ENCODE results near the gene SCGB1A1.
"Not testable (repeated sequence)": the region's sequence is repeated elsewhere in the genome, so short reads cannot be mapped to it uniquely, and the experiment has no call there.

The SCGB1A1 gene, protein sequence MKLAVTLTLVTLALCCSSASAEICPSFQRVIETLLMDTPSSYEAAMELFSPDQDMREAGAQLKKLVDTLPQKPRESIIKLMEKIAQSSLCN

DNA sequence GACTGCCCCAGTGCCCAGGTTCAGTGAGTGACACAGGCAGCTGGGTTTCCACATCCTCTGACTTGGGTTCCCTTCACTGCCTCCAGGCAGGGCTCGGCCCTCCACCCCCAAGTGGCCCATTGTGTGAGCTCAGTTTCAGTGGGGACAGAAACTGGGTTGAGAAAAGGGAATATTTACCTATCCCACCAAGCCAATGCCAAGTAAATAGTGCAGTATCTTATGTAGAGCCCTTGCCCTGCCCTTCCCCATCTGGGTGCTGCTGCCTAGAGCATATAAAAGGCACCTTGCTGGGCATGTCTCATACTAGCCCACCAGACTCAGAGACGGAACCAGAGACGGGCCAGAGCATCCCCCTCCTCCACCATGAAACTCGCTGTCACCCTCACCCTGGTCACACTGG, at the start of gene SCGB1A1:
TSS of gene SCGB1A1 (plus strand) at position 301 of the 400 bp plus-strand sequence. CDS start at position 364, 63 bp downstream.
- DNase-seq (ENCODE audit: low read depth in 2 of 2): no peak

GRCh38 chr11:62370743-62371440, 47.9 kb upstream of the SCGB1A1 start:
- DNase-seq (ENCODE audit: low read depth in 2 of 2): no peak

- no peak for DNase-seq (ENCODE audit: low read depth in 2 of 2)
These were observed 46.0 kb upstream of the SCGB1A1 start for GRCh38 chr11:62372871-62373270.

DNA sequence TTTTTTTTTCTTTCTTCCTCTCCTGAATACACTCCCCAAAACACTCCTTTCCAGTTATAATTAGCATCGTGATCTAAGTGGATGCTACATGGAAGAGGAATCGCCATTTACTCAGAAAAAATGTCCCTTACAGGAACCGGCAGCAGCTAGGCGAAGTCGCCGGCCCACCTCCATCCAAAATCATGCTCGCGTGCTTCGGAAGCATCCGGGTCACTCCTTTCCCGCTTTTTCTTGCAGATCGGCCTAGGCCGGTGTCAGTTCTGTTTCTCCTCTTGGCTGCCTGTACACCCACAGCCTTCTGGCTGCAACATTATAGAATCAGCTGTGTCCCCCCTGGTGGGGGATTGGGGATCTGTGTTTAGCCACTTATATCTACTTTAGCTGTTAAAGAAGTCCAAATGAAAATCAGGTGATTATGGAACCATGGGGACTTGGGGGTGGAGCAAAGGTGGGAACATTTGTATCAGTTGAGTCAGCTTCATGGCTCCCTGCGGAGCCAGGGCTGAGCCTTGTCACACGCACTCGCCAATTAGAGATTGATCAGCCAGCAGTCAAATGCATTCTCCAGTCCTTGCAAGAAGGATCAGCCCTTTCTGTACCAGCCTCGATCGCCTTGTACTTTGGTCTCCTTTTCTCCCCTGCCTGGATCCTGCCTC, 45.2 kb upstream of the SCGB1A1 start:
- DNase-seq (ENCODE audit: low read depth in 2 of 2): no peak

DNA sequence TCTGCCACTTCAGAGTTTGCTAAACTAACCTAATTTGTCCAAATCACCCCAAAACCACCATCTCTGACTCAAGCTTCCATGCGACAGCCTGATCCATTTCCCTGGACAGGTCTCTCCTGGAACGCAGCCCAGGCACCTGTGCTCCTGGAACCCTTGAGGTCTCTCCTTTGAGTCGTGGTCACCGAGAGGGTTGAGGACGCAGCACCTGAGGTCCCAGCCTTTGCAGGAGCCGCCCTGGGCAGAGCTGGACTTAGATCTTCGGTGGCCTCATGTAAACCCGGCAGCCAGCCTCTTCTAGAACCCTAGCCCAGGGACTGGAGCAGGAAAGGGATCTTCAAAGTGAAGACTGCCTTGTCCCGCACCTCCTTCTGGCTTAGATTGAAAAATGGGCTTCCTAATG, 44.0 kb upstream of the SCGB1A1 start:
- no peak for DNase-seq (ENCODE audit: low read depth in 2 of 2)

DNA sequence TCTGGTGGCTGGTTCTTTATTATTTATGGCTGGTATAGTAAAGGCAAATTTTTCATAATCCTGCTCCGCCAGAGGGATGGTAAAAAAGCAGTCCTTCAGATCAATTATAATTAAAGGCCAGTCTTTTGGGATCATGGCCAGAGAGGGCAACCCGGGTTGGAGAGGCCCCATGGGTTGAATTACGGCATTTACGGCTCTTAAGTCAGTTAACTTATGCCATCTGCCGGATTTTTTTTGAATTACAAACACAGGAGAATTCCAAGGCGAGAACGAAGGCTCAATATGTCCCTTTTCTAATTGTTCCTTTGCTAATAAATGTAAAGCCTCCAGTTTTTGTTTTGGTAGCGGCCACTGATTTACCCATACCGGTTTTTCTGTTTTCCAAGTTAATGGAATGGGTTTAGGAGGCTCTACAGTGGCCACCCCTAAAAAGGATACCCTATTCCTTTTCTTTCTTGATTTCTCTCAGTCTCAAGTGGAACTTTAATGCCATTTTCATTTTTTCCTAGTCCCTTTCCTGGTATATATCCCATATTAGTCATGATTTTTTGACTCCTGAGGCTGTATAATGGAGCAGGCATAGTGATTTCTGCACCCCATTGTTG, 40.3 kb upstream of the SCGB1A1 start:
- not testable (repeated sequence) for DNase-seq (ENCODE audit: low read depth in 2 of 2)

DNA sequence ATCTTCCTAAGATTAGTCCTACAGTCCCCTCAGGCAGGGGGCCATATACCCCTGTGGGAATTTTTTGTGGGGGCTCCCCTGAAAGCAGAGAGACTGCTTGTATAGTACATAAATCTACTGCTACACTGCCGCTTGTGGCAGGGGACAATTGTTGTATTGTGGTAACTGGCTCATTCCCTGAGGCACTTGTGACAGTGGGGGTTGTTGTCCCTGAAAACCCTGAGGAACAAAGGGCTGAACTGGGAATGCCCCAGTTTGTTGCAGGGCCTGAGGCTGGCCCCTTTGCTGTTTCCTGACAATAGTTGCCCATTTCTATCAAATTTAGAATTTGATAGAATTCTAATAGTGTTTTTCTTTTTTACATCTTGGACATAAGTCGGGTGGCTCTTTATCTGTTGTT, 39.2 kb upstream of the SCGB1A1 start:
- not testable (repeated sequence) for DNase-seq (ENCODE audit: low read depth in 2 of 2)

GRCh38 chr11:62380821-62381245, 38.0 kb upstream of the SCGB1A1 start:
- peak in 1 of 2 experiments; percentile 19 for DNase-seq (ENCODE audit: low read depth in 2 of 2)

DNA sequence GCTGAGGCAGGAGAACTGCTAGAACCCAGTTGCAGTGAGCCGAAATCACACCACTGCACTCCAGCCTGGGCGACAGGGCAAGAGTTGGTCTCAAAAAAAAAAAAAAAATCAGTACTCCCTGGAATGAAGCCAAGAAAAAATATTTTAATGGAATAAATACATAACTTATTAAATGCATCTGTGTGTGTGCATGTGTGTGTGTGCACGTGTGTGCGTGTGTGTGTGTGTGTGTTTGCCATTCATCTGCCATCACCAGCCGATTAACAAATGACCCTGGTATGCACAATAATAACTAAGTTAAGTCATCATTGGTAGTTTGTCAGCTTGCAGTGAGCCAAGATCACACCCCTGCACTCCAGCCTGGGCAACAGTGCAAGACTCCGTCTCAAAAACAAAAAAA, 35.0 kb upstream of the SCGB1A1 start:
- DNase-seq (ENCODE audit: low read depth in 2 of 2): no peak

- DNase-seq (ENCODE audit: low read depth in 2 of 2): not testable (repeated sequence)
These were observed 32.8 kb upstream of the SCGB1A1 start for GRCh38 chr11:62386083-62386482.

GRCh38 chr11:62387381-62387780, 31.5 kb upstream of the SCGB1A1 start:
- no peak for DNase-seq (ENCODE audit: low read depth in 2 of 2)

GRCh38 chr11:62388999-62389398, 29.8 kb upstream of the SCGB1A1 start:
- DNase-seq (ENCODE audit: low read depth in 2 of 2): no peak

DNA sequence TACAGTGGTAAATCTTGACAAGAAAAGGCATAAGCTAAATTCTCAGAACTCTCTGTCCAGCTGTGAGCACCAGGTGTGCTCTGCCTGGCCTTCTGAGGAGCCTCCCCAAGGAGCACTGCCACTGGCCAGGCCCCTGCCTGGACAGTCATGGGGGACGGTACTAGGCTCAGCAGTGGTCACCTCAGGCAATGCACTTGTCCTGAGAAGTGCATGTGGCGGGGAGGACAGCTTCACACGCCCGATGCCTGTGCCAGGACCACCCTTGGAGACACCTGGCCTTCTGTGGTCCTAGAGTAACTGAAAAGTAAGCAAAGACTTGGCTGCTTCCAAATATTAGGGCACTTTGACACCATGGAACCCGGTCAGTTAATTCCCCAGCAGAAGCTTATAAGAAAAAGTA, 28.6 kb upstream of the SCGB1A1 start:
- no peak for DNase-seq (ENCODE audit: low read depth in 2 of 2)

DNA sequence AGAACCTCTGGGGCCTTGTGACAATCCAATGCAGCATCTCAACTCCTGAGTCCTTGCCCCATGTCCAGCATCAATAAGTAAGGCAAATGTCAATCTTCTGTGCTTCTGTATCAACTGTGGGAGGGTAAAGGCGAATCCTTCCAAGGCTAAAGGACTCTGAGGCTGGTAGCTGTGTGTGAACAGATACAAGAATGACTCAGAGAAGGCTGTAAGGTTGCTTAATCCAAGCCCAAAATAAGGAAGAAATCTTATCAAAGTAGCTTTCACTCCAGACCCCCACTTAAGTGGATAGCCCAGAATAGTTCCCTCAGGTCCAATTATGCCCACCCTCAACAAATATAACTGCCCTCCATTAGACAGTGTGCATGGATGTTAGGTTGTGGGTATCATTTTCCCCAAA, 28.1 kb upstream of the SCGB1A1 start:
- no peak for DNase-seq (ENCODE audit: low read depth in 2 of 2)

- DNase-seq (ENCODE audit: low read depth in 2 of 2): no peak
These were observed 27.0 kb upstream of the SCGB1A1 start for GRCh38 chr11:62391642-62392425.

DNA sequence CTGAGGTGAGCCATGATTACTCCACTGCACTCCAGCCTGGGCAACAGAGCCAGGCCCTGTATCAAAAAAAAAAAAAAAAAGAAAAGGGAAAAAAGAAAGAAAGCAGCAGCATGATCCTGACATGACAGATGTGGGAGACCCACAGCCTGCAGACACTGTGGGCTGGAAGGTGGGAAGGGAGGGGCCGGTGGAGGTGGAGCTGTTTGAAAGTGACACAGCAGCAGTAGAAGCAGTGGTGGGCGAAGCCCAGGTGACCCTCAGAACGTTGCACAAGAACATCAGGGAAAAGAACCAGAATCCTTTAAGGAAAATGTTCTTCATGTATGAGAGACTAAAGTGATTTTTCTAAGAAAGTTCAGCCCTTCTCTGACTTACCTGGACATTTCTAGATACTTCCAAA, 26.3 kb upstream of the SCGB1A1 start:
- DNase-seq (ENCODE audit: low read depth in 2 of 2): no peak

GRCh38 chr11:62393061-62393611, 25.7 kb upstream of the SCGB1A1 start:
- DNase-seq (ENCODE audit: low read depth in 2 of 2): no peak

GRCh38 chr11:62393735-62394134, 25.1 kb upstream of the SCGB1A1 start:
- DNase-seq (ENCODE audit: low read depth in 2 of 2): no peak

DNA sequence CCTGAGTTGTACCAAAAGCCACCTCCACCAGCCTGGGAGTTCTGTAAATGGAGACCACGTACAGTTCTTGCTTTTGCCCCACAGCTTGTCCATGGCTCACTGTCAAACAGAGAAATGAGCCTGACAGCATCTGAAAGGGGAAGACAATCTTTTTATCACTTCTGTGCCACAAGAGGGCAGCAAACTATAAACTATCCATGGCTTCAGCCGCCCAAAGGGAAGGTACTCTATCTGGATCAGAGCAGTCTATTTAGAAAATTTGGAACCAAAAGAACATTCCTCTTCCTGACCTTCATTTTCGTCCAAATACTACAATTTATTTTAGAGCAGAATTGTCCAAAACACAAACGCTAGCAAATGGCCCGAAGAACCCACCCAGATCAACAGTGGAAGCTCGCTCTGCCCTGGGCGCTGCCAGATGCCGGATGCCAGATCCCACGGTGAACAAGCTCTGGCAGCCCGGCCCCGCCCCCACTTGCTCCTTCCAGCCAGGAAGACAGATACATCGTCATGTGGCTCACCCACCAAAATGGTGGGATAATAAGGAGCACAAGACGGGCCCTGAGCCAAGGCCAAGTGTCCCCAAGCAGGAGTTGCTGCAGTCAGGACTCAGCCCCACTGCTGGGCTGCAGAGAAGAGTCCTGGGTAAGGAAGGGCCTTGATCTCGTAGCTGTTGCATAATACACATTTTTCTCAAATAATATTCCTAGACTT, 23.9 kb upstream of the SCGB1A1 start:
- DNase-seq (ENCODE audit: low read depth in 2 of 2): peak; percentile 55 to 60

GRCh38 chr11:62395885-62396551, 22.8 kb upstream of the SCGB1A1 start:
- no peak for DNase-seq (ENCODE audit: low read depth in 2 of 2)
